Esophagus (tissue), 2 donors: Measurements from ENCODE around the gene OSTF1. TPM values are rescaled to one million over a fixed set of nuclear protein-coding genes. Genes with fewer than 3 reads are reported as not detected.
A peak's percentile ranks its signal among the peaks of the same experiment; 100 is the strongest.

Experiments used
- H3K27ac ChIP-seq, 2 donors: one replicate each; pipeline ENCODE4 v1.5.1; 2013; ENCODE audit warnings: low read depth in 2 of 2, mild to moderate bottlenecking in 2 of 2, inconsistent platforms in 1 of 2, low read length in 1 of 2, moderate library complexity in 1 of 2
- H3K27me3 ChIP-seq, 2 donors: one replicate each; pipeline ENCODE4 v1.6.1; 2013; ENCODE audit warnings: low read length in 2 of 2, control low read depth in 1 of 2, mild to moderate bottlenecking in 1 of 2; ENCODE audit not compliant: insufficient read depth in 2 of 2, control insufficient read depth in 1 of 2
- H3K36me3 ChIP-seq, 2 donors: one replicate each; pipeline ENCODE4 v1.6.1; 2013; ENCODE audit warnings: low read length in 1 of 2; ENCODE audit not compliant: control insufficient read depth in 2 of 2, insufficient read depth in 2 of 2
- H3K4me1 ChIP-seq, 2 donors: one replicate each; pipeline ENCODE4 v1.6.1; 2013; ENCODE audit warnings: low read length in 1 of 2; ENCODE audit not compliant: control insufficient read depth in 2 of 2, insufficient read depth in 2 of 2
- H3K4me3 ChIP-seq, 2 donors: one replicate each; pipeline ENCODE4 v1.5.1; 2013; ENCODE audit warnings: low read length in 2 of 2, mild to moderate bottlenecking in 2 of 2, low read depth in 1 of 2, moderate library complexity in 1 of 2
- H3K9me3 ChIP-seq, 2 donors: one replicate each; pipeline ENCODE4 v1.6.1; 2013; ENCODE audit warnings: mild to moderate bottlenecking in 2 of 2, low read depth in 1 of 2, low read length in 1 of 2, moderate library complexity in 1 of 2; ENCODE audit not compliant: control insufficient read depth in 2 of 2, insufficient read depth in 1 of 2
- WGBS, 2 donors: extraction: QIAGEN DNeasy Blood & Tissue Kit; methylation state at CpG; one replicate each; pipeline ENCODE4 v1.1.7; 2013; 5-methylcytosine and 5-hydroxymethylcytosine counted together
- polyA plus RNA-seq, 2 donors: library from polyadenylated mRNA; stranded (reverse); fragments of 200-250 nt; gene quantifications; one replicate each; pipeline ENCODE4 v1.2.3, GENCODE V29; 2013
- donor health status: healthy with polysubstance abuse.
- donor health status: Bipolar disorder and iron deficiency.

The OSTF1 gene
- polyA plus RNA-seq, 2 donors, result 99.6 to 127 TPM

DNA sequence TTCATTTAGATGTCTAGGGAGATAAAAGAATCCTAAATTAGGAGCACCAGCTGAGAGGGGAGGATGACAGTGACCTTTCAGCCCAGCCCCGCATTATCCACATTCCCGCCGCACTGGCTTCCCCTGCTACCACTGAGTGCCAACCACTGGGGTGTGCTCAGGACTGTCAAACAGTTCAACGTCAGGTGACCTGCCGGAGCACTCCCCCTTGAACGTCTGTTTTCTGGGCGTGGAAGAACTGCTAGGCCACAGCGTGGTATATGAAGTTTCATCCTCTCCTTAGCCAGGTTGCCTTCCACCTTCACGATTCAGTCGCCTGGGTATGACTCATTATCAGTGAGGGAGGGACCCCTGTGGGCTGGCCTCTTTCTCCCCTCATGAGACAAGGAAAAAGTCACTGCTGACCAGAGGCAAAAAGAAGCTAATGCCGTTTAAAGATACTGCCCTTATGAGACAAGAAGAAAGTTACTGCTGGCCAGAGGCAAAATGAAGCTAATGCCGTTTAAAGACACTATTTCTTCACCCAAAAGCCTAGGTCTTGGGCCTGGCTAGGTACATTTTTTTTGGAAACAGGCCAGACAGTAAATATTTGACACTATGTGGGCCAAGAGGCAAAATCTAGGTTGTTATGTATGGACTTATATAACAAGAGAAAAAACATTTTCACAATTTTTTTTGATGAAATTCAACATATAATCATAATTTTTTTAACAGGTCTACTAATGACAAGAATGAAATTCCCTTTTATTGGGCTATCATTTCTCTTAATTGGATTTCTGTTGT, 4.9 kb upstream of the OSTF1 start:
- Histone ChIP-seq H3K4me1 (peaks cover 2 to 4% of the 10 kb centered on the region in 2 donors), H3K27ac (peak overlapping the region; percentile 41 to 85), H3K36me3 (peaks cover 0 to 7% of the 10 kb centered on the region in 2 donors), H3K27me3 (no peaks in the 10 kb centered on the region), H3K4me3 (no peak overlapping the region), H3K9me3 (no peaks in the 10 kb centered on the region)
- WGBS, 2 donors, result 39 to 42% methylated on average over 12 of the region's 12 CpGs

DNA sequence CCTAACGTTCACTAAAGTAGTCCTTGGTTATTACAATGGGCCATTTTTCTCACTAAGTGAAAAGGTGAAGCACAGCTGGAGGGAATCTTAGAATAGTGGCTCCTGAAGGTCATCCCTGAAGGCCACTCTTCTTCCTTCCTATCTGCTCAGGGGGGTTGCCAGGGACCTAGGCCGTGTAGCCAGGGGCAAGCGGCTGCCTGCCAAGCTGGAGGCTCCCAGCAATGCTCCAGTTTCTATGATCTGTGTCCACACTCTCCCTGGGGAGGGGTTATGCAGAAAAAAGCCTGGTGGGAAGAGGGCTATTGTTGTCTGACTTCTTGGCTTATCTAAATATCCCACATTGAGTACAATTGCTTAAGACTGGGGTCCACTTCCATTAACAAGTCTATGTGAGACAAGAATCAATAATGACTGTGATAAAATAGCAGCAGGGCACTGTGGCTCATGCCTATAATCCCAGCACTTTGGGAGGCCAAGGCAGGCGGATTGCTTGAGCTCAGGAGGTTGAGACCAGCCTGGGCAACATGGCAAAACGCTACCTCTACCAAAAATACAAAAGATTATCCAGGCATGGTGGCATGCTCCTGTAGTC, 4.1 kb upstream of the OSTF1 start:
- peaks cover 2 to 4% of the 10 kb centered on the region in 2 donors for H3K4me1 ChIP-seq
- H3K36me3 ChIP-seq, result peaks cover 0 to 7% of the 10 kb centered on the region in 2 donors
- H3K9me3 ChIP-seq, result no peaks in the 10 kb centered on the region
- no peaks in the 10 kb centered on the region for H3K27me3 ChIP-seq
- 58 to 62% methylated on average over 5 of the region's 5 CpGs for WGBS, 2 donors
- no peak overlapping the region for H3K4me3 ChIP-seq
- H3K27ac ChIP-seq, result peak overlapping the region in 1 of 2 donors; percentile 75

DNA sequence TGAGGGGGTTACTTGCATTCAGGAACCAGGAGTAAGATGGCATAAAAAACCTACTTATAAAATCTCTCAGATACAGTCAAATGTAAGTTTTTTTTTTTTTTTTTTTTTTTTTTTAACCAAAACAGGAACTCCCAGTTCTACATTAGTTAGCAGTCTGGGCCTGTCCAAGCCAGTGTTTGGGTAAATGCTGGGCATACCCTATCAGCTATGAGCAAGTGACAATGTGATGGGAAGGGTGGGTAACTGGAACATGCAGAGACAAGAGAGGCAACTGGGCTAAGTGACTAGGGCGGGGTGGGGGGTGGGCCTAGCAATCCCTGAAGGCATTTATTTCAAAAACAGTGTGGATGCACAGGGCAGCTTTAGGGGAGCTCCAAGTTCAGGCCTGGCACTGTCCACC, 2.7 kb upstream of the OSTF1 start:
- 61 to 69% methylated on average over 1 of the region's 1 CpG for WGBS, 2 donors
- H3K9me3 ChIP-seq, result no peaks in the 10 kb centered on the region
- no peaks in the 10 kb centered on the region for H3K27me3 ChIP-seq
- H3K4me1 ChIP-seq, result peaks cover 2 to 4% of the 10 kb centered on the region in 2 donors
- H3K4me3 ChIP-seq, result peak overlapping the region in 1 of 2 donors; percentile 75
- peaks cover 0 to 4% of the 10 kb centered on the region in 2 donors for H3K36me3 ChIP-seq
- peak overlapping the region; percentile 80 to 99 for H3K27ac ChIP-seq

DNA sequence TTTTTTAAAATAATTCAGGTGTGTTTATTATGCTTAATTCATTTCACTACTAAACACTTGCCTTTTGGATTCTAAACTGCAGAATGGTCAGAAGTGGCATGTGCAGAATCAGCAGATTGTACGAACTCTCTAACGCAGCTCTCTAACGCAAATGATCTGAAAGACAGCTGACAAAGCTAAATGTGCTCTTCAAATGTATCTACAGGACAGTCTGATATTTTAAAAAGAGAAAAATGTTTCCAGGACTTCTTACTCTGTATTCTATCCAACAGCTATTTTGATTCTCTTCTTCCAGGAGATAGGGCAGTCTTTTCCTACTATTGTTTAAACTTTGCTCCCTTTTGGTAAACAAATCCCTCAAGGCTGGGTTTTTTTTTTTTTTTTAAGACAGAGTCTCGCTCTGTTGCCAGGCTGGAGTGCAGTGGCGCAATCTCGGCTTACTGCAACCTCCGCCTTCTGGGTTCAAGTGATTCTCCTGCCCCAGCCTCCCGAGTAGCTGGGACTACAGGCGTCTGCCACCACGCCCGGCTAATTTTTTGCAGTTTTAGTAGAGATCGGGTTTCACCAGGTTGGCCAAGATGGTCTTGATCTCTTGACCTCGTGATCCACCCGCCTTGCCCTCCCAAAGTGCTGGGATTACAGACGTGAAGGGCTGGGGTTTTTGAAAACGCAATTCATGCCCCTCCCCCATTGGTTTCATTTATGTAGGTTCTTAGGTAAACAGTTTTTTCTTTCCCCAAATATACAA, 1.6 kb upstream of the OSTF1 start:
- 17 to 20% methylated on average over 16 of the region's 16 CpGs for WGBS, 2 donors
- H3K4me3 ChIP-seq, result peak overlapping the region; percentile 75 to 84

DNA sequence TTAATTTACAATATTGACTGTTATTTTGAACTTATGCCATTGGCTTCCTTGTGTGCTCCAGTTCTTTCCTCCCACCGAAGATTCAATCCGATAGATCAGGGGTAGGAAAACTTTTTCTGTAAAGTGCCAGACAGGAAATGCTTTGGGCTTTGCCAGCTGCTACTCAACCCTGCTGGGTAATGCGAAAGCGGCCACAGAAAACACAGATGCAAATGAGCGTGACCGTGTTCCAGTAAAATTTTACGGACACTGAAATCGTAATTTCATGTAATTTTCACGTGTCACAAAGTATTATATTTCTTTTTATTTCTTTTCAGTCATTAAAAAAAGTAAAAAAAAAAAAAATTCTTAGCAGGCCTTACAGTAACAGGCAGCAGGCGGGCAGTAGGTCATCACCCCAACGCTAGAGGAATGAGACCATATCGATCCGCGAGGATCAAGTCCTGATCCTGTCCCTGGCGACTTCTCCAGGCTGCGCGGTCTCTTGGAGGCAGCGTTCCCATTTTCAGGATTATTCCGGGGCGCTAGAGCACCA, 958 bp upstream of the OSTF1 start:
- peak overlapping the region; percentile 99 for H3K27ac ChIP-seq
- H3K4me1 ChIP-seq, result peaks cover 2 to 4% of the 10 kb centered on the region in 2 donors
- WGBS, 2 donors, result 2 to 3% methylated on average over 20 of the region's 20 CpGs
- H3K27me3 ChIP-seq, result no peaks in the 10 kb centered on the region
- no peaks in the 10 kb centered on the region for H3K9me3 ChIP-seq
- peak overlapping the region; percentile 75 to 84 for H3K4me3 ChIP-seq
- no peaks in the 10 kb centered on the region for H3K36me3 ChIP-seq

More for the DNA sequence above, 1.6 kb upstream of the OSTF1 start:
- no peaks in the 10 kb centered on the region for H3K9me3 ChIP-seq
- H3K27ac ChIP-seq, result peak overlapping the region; percentile 90 to 99
- no peaks in the 10 kb centered on the region for H3K27me3 ChIP-seq
- peaks cover 2 to 4% of the 10 kb centered on the region in 2 donors for H3K4me1 ChIP-seq
- H3K36me3 ChIP-seq, result peaks cover 0 to under 1% of the 10 kb centered on the region in 2 donors

DNA sequence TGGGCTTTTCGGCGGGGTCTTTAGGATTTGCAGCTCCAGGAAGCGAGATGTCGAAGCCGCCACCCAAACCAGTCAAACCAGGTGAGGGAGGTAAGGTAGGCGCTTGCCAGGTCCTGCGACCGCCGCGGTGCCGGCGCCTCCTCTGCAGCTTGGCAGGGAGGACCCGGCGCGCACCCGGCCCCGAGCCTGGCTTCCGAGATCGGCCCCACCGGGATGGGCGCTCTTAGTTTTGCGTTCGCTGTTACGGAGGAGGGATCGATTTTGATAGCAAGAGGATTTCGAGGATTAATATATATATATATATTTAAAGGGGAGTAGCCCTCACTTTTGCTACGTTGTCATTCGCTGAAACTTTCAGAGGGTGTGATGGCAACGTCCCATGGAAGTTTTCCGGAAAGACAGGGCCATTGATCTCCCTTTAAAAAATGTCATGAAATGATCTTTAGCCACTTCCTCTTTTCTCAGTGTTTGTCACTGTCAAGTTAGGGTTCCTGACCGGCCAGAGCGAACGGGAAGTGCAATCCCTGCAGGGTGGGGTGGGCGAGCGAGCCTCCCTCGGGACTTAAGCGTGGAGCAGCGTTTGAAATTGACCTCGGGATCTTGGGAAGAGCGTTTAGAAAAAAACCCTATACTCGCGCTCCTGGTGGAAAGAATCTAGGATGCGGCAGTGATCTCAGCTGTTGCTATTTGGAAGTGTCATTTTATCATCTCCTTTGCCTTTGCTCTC, 495 bp downstream of the OSTF1 start:
- H3K4me3 ChIP-seq, result peak overlapping the region; percentile 68 to 75
- H3K36me3 ChIP-seq, result no peaks in the 10 kb centered on the region
- peaks cover 0 to 2% of the 10 kb centered on the region in 2 donors for H3K4me1 ChIP-seq
- H3K9me3 ChIP-seq, result no peaks in the 10 kb centered on the region
- no peaks in the 10 kb centered on the region for H3K27me3 ChIP-seq
- H3K27ac ChIP-seq, result peak overlapping the region; percentile 97 to 99
- WGBS, 2 donors, result 0% methylated on average over 43 of the region's 43 CpGs

DNA sequence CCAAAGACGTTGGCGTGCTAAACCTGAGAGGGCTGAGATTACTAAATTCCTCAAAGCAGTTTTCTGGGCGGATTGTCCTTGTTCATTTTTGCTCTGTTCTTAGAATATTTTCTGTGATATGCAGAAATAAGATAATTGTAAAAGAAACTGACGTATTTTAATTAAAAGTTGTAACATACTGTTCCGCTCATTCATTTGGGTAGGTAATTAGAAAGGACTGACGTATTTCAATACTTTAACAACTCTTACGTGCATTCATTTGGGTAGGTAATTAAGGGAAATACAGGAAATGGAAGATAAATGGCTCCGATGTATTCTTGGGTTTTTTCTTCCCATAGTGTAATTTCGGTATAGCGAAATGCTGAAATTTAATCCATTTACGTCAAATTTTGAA, 1.1 kb downstream of the OSTF1 start:
- Histone ChIP-seq H3K4me3 (peak overlapping the region; percentile 68 to 75), H3K27ac (peak overlapping the region; percentile 97 to 99), H3K36me3 (no peaks in the 10 kb centered on the region), H3K4me1 (peaks cover 0 to 2% of the 10 kb centered on the region in 2 donors), H3K27me3 (no peaks in the 10 kb centered on the region), H3K9me3 (no peaks in the 10 kb centered on the region)
- WGBS, 2 donors, result 8 to 11% methylated on average over 11 of the region's 11 CpGs

DNA sequence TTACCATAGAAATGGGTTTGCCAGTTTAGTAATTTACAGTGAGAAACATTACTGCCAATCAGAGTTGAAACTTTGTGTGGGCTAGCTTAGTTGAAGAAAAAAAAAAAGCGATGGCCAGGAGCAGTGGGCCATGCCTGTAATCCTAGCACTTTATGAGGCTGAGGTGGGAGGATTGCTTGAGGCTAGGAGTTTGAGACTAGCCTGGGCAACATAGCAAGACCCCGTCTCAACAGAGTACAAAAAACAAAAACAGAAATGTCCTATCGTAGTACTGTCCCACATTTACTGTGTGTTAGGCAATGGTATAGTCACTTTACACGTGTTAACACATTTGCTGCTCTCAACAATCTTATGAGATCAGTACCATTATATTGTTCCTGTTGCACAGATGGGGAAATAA, 2.3 kb downstream of the OSTF1 start:
- Histone ChIP-seq H3K27ac (no peak overlapping the region), H3K9me3 (no peaks in the 10 kb centered on the region), H3K36me3 (no peaks in the 10 kb centered on the region), H3K4me1 (peaks cover 0 to 2% of the 10 kb centered on the region in 2 donors), H3K4me3 (peak overlapping the region in 1 of 2 donors; percentile 75), H3K27me3 (no peaks in the 10 kb centered on the region)
- 82 to 90% methylated on average over 4 of the region's 4 CpGs for WGBS, 2 donors

DNA sequence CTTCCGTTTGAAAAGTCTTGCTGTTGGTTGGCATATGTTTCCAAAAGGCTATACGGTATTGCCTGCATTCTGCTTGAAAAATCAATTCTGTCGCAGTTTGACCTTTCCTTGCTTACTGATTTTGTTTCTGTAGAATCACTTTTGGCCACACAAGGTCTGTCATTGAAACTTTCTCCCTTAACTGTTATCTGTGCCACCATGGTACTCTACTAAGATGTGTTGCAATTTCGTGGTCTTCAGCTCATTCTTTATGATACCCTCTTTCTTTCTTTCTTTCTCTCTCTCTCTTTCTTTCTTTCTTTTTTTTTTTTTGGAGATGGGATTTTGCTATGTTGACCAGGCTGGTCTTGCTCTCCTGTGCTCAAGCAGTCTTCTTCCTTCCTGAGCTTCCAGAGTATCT, 4.5 kb downstream of the OSTF1 start:
- 72 to 79% methylated on average over 4 of the region's 4 CpGs for WGBS, 2 donors
- Histone ChIP-seq H3K4me1 (no peaks in the 10 kb centered on the region), H3K27ac (no peak overlapping the region), H3K4me3 (no peak overlapping the region), H3K9me3 (no peaks in the 10 kb centered on the region), H3K36me3 (no peaks in the 10 kb centered on the region), H3K27me3 (no peaks in the 10 kb centered on the region)
